ENCODE results near the gene COA1. TPM values are rescaled to one million over a fixed set of nuclear protein-coding genes. Genes with fewer than 3 reads are reported as not detected.

COA1 gene
- polyA plus RNA-seq, 1 of the 3 experiments (the other 2 are of a cell fraction) = 42.8 TPM

DNA sequence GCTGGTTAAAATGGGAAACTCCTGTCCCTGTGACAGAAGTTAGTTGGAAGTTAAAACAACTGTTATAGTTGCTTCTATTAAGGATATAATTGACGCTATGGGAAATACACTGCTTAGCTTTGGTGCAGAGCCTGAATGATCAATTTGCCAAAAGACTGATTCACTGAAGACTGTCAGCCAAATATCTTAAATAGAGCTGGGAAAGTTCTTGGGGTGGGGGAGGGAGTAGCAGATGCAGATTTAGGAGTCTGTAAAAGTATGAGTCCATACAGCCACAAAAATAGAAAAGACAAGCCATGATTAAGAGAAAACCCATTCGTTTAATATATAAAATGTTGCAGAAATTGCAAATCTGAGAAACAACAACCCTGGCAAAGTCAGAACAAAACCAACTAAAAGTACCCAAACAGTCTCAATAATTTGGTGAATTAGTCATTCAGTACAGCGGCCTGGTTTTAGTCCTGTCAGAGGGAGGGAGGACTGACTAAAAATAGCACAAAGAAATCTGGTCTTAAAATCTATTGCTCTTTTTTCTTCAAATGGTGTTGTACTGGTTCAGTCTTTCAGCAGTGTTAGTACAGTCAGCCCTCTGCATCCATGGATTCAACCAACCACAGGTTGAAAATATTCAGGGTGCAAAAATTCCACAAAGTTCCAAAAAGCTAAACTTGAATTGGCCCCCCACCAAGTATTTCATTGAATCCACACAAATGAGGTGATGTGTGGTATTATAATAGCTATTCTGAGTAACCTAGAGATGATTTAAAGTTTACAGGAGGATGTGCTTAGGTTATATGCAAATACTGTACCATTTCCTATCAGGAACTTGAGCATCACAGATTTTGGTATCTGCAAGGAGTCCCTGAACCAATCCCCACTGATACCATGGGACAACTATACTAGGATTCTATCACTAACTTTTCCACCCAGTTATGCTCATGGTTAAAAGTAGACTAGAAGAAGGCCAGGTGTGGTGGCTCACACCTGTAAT lies 116.4 kb downstream of the COA1 start (continued):
- TF ChIP-seq USF2 (IDR thresholded peaks at IDR 0.05; ENCODE audit: borderline replicate concordance, low read depth, low read length) = no peak
- no peak for TF ChIP-seq RFX5 (IDR thresholded peaks at IDR 0.05; ENCODE audit: low read length)
- TF ChIP-seq YY1 (IDR thresholded peaks at IDR 0.05; ENCODE audit: low read depth) = no peak
- no peak for TF ChIP-seq CTCF (IDR thresholded peaks at IDR 0.05)
- no peak for TF ChIP-seq FOXJ3 (CRISPR knock-in tag; IDR thresholded peaks at IDR 0.05)
- TF ChIP-seq NFIC (IDR thresholded peaks at IDR 0.05; ENCODE audit: borderline replicate concordance) = peak; percentile 18; the same call in 1 of the 2 replicates
- TF ChIP-seq TCF12 (IDR thresholded peaks at IDR 0.05) = peak; percentile 66; the same call in 1 of the 2 replicates
- TF ChIP-seq TEAD4 (IDR thresholded peaks at IDR 0.05; ENCODE audit: borderline replicate concordance, insufficient read depth) = no peak
- no peak for TF ChIP-seq FOXM1 (IDR thresholded peaks at IDR 0.05; ENCODE audit: low read depth)
- TF ChIP-seq FOSL2 (IDR thresholded peaks at IDR 0.05; ENCODE audit: borderline replicate concordance, low read depth) = peak; percentile 52; the same call in 1 of the 2 replicates
- no peak for TF ChIP-seq GATA2 (CRISPR knock-in tag; IDR thresholded peaks at IDR 0.05)
- TF ChIP-seq EZH2phosphoT487 (IDR thresholded peaks at IDR 0.05; ENCODE audit: borderline replicate concordance, low read depth) = no peak
- peak in 1 of 2 experiments; percentile 21; a peak in 1 of 4 replicates for TF ChIP-seq EP300 (IDR thresholded peaks at IDR 0.05; ENCODE audit: borderline replicate concordance in 1 of 2, low read depth in 1 of 2, low read length in 1 of 2)
- no peak for TF ChIP-seq SIN3A (IDR thresholded peaks at IDR 0.05; ENCODE audit: borderline replicate concordance, low read depth, low read length)
- TF ChIP-seq CHD2 (IDR thresholded peaks at IDR 0.05; ENCODE audit: low read length, partially characterized antibody) = no peak
- TF ChIP-seq, protein P1, sequence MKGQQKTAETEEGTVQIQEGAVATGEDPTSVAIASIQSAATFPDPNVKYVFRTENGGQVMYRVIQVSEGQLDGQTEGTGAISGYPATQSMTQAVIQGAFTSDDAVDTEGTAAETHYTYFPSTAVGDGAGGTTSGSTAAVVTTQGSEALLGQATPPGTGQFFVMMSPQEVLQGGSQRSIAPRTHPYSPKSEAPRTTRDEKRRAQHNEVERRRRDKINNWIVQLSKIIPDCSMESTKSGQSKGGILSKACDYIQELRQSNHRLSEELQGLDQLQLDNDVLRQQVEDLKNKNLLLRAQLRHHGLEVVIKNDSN (IDR thresholded peaks at IDR 0.05; ENCODE audit: borderline replicate concordance, low read depth) = no peak
- no peak for TF ChIP-seq SMC3 (IDR thresholded peaks at IDR 0.05; ENCODE audit: low read depth, low read length)
- peak; percentile 49; the same call in 1 of the 2 replicates for TF ChIP-seq PBX3 (IDR thresholded peaks at IDR 0.05)
